Stimulated activated CD8-positive, alpha-beta memory T cell treated with anti-CD3 and anti-CD28 coated beads, Interleukin-12 subunit alpha, Interleukin-12 subunit beta, amount 100 ng/mL, for 4 hours (primary cell): ENCODE measurements around the gene MCTP1.
"Not testable (repeated sequence)": the region's sequence is repeated elsewhere in the genome, so short reads cannot be mapped to it uniquely, and the experiment has no call there.

ENCODE experiments used
- DNase-seq: peaks from one replicate; pipeline ENCODE4 v3.0.0-alpha.2; 2020; ENCODE audit warnings: low read depth

The MCTP1 gene

GRCh38 chr5:95251185-95251584, 33.7 kb downstream of the MCTP1 start:
- DNase-seq, result no peak

GRCh38 chr5:95244479-95244878, 40.4 kb downstream of the MCTP1 start:
- no peak for DNase-seq

- no peak for DNase-seq
These were observed 43.3 kb downstream of the MCTP1 start for GRCh38 chr5:95241635-95242034.

GRCh38 chr5:95241161-95241560, 43.7 kb downstream of the MCTP1 start:
- DNase-seq, result no peak

- DNase-seq, result no peak
These were observed 46.2 kb downstream of the MCTP1 start for GRCh38 chr5:95238560-95239325.

- DNase-seq, result no peak
These were observed 47.6 kb downstream of the MCTP1 start for GRCh38 chr5:95237324-95237723.

- DNase-seq, result no peak
These were observed 49.4 kb downstream of the MCTP1 start for GRCh38 chr5:95235439-95235982.

GRCh38 chr5:95229646-95230045, 55.2 kb downstream of the MCTP1 start:
- DNase-seq, result no peak

GRCh38 chr5:95224701-95225459, 60.0 kb downstream of the MCTP1 start:
- no peak for DNase-seq

- no peak for DNase-seq
These were observed 61.2 kb downstream of the MCTP1 start for GRCh38 chr5:95223566-95224258.

GRCh38 chr5:95222836-95223235, 62.1 kb downstream of the MCTP1 start:
- DNase-seq, result no peak

GRCh38 chr5:95221234-95221633, 63.7 kb downstream of the MCTP1 start:
- DNase-seq, result no peak

GRCh38 chr5:95220381-95220780, 64.5 kb downstream of the MCTP1 start:
- no peak for DNase-seq

GRCh38 chr5:95219411-95219810, 65.5 kb downstream of the MCTP1 start:
- DNase-seq, result no peak

- DNase-seq, result no peak
These were observed 67.0 kb downstream of the MCTP1 start for GRCh38 chr5:95217881-95218280.

- DNase-seq, result no peak
These were observed 67.5 kb downstream of the MCTP1 start for GRCh38 chr5:95217351-95217750.

GRCh38 chr5:95216136-95216955, 68.5 kb downstream of the MCTP1 start:
- DNase-seq, result no peak

- DNase-seq, result not testable (repeated sequence)
These were observed 77.1 kb downstream of the MCTP1 start for GRCh38 chr5:95207811-95208210.

- DNase-seq, result no peak
These were observed 90.0 kb downstream of the MCTP1 start for GRCh38 chr5:95194856-95195255.

- DNase-seq, result no peak
These were observed 93.6 kb downstream of the MCTP1 start for GRCh38 chr5:95191330-95191729.

GRCh38 chr5:95184924-95185323, 100.0 kb downstream of the MCTP1 start:
- DNase-seq, result no peak

GRCh38 chr5:95181644-95182043, 103.2 kb downstream of the MCTP1 start:
- no peak for DNase-seq
